ENCODE data around the gene DAD1.
"Not testable (repeated sequence)": the region's sequence is repeated elsewhere in the genome, so short reads cannot be mapped to it uniquely, and the experiment has no call there.

The DAD1 gene

DNA sequence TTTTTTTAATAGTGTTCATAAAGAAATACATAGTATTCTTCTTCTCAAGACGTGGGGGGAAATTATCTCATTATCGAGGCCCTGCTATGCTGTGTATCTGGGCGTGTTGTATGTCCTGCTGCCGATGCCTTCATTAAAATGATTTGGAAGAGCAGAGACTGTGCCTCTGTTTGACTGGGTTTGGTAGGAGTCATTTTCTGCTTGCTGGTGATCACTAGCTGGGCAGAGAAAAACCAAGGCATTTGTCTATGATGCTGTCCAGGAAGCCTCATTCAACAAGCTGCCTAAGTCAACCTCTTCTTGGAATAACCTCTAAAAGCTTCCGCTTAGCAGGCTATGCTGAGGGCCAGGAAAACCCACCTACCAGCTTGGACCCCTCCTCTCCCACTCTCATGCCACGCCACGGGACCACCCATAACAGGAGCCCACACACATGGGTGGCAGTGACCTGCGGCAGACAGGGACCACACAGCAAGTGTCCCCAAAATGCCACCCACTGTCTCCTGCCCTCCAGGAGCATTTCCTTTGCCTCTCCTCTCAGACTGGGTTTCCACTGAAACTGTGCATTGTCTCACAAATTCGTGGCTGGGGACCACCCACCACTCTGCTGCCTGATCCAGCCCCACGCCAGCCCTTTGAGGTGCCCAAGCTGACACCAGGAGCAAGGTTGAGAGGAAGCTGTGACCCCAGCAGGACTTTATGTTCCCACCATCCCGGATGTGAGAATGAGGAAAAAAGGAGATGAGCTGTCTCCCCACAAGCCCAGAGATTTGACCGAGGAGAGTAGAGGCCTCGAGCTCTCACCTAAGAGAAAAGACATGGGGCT lies 36.8 kb downstream of the DAD1 start:
- DNase-seq (ENCODE audit: low read depth in 2 of 2): no peak

DNA sequence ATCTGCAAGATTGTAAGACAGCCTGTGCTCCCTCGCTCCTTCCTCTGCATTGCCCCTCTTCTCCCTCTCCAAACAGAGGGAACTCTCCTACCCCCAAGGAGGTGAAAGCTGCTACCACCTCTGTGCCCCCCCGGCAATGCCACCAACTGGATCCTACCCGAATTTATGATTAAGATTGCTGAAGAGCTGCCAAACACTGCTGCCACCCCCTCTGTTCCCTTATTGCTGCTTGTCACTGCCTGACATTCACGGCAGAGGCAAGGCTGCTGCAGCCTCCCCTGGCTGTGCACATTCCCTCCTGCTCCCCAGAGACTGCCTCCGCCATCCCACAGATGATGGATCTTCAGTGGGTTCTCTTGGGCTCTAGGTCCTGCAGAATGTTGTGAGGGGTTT lies 37.4 kb downstream of the DAD1 start:
- DNase-seq (ENCODE audit: low read depth in 2 of 2): no peak

DNA sequence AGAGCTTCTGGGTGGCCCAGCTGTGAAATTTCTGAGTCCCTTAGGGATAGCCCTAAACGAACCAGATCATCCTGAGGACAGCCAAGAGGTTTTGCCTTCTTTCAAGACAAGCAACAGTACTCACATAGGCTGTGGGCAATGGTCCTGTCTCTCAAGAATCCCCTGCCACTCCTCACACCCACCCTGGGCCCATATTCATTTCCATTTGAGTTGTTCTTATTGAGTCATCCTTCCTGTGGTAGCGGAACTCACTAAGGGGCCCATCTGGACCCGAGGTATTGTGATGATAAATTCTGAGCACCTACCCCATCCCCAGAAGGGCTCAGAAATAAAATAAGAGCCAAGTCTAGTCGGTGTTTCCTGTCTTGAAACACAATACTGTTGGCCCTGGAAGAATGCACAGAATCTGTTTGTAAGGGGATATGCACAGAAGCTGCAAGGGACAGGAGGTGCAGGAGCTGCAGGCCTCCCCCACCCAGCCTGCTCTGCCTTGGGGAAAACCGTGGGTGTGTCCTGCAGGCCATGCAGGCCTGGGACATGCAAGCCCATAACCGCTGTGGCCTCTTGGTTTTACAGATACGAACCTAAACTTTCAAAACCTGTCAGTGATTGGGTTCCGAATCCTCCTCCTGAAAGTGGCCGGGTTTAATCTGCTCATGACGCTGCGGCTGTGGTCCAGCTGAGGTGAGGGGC lies 38.9 kb downstream of the DAD1 start:
- DNase-seq (ENCODE audit: low read depth in 2 of 2): no peak

DNA sequence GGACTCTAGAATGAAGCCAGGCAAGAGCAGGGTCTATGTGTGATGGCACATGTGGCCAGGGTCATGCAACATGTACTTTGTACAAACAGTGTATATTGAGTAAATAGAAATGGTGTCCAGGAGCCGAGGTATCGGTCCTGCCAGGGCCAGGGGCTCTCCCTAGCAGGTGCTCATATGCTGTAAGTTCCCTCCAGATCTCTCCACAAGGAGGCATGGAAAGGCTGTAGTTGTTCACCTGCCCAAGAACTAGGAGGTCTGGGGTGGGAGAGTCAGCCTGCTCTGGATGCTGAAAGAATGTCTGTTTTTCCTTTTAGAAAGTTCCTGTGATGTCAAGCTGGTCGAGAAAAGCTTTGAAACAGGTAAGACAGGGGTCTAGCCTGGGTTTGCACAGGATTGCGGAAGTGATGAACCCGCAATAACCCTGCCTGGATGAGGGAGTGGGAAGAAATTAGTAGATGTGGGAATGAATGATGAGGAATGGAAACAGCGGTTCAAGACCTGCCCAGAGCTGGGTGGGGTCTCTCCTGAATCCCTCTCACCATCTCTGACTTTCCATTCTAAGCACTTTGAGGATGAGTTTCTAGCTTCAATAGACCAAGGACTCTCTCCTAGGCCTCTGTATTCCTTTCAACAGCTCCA lies 39.6 kb downstream of the DAD1 start:
- no peak for DNase-seq (ENCODE audit: low read depth in 2 of 2)

DNA sequence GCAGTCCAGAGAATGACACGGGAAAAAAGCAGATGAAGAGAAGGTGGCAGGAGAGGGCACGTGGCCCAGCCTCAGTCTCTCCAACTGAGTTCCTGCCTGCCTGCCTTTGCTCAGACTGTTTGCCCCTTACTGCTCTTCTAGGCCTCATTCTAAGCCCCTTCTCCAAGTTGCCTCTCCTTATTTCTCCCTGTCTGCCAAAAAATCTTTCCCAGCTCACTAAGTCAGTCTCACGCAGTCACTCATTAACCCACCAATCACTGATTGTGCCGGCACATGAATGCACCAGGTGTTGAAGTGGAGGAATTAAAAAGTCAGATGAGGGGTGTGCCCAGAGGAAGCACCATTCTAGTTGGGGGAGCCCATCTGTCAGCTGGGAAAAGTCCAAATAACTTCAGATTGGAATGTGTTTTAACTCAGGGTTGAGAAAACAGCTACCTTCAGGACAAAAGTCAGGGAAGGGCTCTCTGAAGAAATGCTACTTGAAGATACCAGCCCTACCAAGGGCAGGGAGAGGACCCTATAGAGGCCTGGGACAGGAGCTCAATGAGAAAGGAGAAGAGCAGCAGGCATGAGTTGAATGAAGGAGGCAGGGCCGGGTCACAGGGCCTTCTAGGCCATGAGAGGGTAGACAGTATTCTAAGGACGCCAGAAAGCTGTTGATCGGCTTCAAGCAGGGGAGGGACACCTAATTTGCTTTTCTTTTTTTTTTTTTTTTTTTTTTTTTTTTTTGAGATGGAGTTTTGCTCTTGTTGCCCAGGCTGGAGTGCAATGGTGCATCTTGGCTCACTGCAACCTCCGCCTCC lies 40.9 kb downstream of the DAD1 start:
- DNase-seq (ENCODE audit: low read depth in 2 of 2): no peak

DNA sequence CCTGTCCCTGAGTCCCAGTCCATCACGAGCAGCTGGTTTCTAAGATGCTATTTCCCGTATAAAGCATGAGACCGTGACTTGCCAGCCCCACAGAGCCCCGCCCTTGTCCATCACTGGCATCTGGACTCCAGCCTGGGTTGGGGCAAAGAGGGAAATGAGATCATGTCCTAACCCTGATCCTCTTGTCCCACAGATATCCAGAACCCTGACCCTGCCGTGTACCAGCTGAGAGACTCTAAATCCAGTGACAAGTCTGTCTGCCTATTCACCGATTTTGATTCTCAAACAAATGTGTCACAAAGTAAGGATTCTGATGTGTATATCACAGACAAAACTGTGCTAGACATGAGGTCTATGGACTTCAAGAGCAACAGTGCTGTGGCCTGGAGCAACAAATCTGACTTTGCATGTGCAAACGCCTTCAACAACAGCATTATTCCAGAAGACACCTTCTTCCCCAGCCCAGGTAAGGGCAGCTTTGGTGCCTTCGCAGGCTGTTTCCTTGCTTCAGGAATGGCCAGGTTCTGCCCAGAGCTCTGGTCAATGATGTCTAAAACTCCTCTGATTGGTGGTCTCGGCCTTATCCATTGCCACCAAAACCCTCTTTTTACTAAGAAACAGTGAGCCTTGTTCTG lies 41.6 kb downstream of the DAD1 start:
- no peak for DNase-seq (ENCODE audit: low read depth in 2 of 2)

DNA sequence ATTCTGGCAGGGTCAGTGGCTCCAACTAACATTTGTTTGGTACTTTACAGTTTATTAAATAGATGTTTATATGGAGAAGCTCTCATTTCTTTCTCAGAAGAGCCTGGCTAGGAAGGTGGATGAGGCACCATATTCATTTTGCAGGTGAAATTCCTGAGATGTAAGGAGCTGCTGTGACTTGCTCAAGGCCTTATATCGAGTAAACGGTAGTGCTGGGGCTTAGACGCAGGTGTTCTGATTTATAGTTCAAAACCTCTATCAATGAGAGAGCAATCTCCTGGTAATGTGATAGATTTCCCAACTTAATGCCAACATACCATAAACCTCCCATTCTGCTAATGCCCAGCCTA lies 42.3 kb downstream of the DAD1 start:
- no peak for DNase-seq (ENCODE audit: low read depth in 2 of 2)

DNA sequence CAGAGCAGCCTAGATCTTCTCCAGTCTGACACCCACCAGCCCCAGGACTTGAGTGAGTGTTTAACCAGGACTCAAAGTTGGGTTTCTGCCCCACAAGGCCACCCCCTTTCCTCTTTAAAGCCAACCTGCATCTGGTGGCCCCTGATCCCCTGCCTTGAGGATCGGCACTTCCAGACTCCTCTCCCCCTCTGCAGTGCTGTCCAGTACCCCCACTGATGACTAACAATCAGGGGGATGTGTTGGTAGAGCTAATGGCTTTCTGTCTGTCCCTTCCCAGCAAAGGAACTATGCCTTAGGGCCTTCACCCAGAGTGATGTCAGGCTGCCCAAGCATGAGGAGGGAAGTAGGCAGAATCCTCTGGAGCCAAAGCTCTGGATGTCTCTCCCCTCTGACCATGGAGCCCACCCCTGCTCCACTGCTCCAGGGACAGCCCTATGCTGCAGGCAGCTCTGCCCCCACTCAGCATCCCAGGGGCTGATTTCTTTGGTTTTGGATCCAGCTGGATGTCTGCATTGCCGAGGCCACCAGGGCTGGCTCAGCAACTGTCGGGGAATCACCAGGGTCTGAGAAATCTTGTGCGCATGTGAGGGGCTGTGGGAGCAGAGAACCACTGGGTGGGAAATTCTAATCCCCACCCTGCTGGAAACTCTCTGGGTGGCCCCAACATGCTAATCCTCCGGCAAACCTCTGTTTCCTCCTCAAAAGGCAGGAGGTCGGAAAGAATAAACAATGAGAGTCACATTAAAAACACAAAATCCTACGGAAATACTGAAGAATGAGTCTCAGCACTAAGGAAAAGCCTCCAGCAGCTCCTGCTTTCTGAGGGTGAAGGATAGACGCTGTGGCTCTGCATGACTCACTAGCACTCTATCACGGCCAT lies 42.9 kb downstream of the DAD1 start:
- DNase-seq (ENCODE audit: low read depth in 2 of 2): no peak

DNA sequence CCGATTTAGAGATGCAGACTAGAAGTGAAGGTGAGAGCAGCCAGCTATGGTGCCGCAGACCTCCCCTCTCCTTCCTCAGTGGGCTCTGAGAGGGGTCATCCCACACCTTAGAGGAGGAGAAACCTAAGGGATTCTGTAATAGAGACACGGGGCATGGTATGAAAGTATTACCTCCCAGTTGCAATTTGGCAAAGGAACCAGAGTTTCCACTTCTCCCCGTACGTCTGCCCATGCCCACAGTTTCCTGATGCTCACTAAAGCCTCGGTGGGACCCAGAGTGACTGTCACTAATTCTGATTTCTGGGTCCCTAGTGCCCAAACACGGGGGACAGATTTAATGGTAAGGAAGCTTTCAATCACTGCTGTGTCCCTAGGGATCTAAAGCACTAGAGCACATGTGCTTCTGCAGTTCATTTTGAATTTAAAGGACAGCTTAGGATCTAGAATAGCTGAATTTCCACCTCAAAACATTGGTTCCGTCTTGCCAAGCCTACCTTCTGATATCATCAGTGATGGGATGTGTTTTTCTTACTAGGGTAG lies 44.1 kb downstream of the DAD1 start:
- no peak for DNase-seq (ENCODE audit: low read depth in 2 of 2)

DNA sequence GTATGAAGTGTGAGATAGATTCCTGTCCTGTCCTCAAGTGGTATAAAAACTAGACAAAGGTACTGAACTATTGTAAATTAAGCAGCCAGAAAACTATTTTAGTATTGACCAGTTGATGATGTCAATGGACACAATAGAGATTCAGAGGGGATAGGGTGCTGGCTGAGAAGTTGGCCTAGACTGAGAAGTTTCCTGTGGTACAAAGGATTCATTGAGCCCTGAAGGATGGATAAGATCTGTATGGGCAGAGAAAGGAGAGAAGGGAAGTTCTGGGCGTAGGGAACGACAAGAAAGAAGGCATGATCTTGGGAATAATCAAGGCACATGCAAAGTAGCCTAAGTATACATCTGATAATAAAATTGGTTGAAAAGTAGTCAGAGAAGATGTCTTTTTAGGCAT lies 44.6 kb downstream of the DAD1 start:
- DNase-seq (ENCODE audit: low read depth in 2 of 2): no peak

DNA sequence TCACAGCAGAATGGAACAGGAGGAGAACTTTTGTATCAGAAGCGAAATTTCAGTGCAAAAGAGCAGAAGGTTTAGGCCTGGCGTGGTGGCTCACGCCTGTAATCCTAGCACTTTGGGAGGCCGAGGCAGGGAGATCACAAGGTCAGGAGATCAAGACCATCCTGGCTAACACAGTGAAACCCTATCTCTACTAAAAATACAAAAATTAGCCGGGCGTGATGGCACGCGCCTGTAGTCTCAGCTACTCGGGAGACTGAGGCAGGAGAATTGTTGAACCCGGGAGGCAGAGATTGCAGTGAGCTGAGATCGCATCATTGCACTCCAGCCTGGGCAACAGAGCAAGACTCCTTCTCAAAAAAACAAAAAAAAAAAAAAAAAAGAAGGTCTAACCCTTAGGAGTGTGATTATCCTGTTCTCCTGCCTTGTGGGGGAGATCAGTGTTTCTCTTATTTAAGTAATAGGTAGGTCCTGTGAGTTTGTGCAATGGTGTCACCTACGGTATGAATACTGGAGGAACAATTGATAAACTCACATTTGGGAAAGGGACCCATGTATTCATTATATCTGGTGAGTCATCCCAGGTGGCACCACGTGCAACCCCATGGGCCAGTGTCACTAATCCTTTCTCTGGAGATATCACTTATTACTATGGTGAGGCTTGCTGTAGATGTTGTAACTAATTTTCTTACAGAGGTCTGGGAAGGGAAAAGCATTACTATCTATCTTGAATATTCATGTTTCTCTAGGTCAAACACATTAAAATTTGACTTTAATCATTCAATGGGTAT lies 45.3 kb downstream of the DAD1 start:
- DNase-seq (ENCODE audit: low read depth in 2 of 2): not testable (repeated sequence)

DNA sequence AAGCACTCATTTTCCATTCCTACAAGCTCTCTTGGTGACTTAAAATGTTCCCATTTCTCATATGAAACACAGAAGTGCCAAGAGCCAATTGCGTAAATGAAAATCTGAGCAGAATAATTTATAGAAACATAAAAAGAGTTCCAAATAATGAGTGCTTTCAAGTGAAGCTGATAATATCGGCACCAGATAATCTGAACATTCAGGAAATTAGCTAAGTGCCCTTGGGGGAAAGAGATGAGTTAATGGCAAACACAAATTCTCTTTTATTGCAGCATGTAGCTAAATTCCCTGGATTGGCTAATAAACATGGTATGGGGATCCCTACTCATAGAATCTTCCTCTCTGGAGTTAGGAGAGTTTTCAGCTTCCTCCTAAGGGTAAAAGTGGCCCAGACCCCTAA lies 46.7 kb downstream of the DAD1 start:
- DNase-seq (ENCODE audit: low read depth in 2 of 2): no peak

DNA sequence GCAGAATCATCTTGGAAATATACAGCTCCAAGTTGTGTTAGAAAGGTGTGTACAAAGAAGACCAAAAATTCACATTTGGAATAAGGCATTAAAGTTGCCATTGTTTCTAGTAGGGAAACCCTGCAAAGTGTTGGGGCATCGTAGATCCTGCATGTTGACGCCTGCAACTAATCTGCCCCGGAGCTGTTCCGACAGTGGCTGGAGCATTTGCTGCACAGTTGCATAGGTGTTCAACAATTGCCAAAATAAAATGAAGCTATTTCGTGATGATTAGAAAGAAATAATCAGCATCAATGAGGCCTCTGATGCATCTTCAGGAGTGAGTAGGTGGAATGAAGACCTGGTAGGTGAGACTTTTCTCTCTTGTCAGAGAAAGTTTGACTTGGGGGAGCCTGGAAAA lies 47.3 kb downstream of the DAD1 start:
- DNase-seq (ENCODE audit: low read depth in 2 of 2): no peak

DNA sequence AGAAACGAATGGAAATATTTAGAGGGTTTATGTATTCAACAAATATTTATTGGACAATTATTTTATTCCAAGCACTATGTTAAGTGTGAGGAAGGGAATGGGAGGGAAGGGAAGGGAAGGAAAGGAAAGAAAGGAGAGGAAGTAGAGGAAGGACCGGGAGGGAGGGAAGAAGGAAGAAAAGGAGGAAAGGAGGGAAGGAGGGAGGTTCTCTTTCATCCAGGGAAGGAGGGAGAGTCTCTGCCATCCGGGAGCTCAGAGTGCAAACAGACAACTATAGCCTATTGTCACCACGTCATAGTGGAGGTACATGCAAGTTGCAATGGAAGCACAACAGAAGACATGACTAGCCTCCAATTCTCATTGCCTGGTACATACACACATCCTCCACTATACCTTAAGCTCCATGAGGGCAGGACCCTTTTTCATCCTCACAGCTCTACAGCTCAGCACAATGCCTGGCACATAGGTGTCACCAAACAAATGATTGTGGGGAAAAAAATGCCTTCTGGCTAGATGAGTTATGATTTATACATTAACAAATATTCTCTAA lies 48.1 kb downstream of the DAD1 start:
- DNase-seq (ENCODE audit: low read depth in 2 of 2): no peak

DNA sequence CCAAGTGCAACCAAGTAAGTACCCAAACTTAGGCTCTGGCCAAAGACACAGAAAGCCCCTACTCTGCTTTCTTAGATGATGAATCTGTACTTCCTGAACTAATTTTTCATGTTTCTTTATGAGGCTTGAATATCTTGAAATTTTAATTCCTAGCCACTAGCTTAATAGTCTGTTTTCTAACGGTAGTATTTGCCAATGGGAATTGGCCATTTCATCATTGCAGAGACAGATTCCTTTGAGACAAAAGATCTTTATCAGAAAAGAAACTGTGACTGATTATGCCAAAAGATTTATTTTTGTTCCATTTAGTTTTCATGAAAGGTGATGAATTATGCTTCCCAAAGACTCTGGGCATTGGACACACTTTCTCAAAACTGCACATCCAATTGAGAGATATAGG lies 48.7 kb downstream of the DAD1 start:
- DNase-seq (ENCODE audit: low read depth in 2 of 2): no peak

DNA sequence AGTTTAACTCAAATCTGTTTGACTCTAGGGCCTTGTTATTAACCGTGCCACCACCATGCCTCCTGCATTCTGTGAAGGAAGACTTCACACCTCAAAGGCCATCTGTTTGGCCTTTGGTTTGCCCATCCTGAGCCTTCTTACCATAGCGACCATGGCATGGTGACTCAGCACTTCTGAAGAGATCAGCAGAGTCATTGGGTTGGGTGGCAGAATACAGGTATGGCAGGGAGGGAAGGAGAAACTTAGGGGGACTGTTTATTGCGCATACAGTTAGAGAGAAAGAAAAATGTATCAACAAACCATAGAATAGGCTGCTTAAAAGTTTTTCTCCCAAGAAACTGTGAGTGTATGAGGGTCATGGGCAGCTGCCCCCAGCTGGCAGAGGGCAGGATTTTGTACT lies 49.2 kb downstream of the DAD1 start:
- no peak for DNase-seq (ENCODE audit: low read depth in 2 of 2)

DNA sequence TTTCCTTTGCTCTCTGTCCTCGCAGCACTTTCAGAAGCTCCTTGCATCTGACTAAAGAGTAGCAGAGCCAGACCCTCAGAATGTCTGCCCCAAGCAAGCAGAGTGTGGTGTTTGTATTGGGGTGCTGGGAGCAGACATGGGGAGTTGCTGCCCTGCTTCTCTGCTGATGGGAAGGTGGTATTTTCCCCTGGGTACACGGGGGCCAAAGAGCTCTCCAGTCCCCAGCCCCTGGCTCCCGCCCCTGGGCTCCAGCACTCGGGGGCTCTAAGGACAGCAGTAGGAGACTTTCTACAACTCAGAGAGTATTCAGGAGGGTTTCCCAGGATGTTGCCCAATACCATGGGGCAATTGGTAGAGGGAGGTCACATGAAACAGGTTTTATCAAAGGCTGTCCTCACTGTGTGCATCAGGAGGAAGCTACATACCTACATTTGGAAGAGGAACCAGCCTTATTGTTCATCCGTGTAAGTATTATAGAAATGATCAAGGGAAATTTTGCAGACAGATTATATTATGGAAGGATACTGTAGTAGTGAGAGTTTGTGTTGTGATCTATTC lies 50.3 kb downstream of the DAD1 start:
- DNase-seq (ENCODE audit: low read depth in 2 of 2): no peak

DNA sequence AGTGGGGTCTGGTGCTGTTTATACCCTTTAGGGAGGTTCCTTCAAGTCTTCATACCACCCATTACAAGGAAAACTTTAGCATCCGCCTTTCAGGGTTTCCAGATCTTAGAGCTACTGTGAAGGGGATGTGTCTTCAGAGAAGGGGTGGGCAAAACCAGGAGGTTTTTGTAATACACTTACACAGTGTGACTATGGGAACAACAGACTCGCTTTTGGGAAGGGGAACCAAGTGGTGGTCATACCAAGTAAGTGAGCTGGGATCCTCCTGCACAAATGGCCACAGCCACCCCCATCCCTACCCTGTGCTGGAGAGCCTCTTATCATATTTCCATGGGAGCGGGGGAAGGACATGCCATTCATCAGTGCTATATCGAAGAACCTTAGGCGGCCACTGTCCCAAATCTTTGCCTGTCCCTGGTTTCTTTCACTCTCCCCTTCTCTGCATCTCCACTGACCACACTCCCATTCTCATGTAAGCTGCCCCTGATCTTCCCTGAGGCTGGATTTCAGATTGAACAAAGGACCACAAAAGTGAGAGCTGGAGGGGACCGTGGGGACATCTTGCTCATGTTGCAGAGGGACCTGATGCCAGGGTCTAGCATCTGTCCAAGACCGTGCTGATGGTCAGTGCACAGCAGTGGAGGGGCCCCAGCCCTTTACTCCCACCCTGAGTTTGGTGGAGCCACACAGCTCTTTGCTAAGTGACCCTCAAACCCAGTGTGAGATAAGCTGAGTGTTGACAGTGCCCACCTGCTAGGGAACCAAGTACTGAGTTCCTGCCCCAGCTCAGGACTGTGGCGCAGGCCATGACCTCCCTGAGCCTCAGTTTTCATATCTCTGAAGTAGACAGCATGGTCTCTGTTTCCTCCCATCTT lies 51.4 kb downstream of the DAD1 start:
- DNase-seq (ENCODE audit: low read depth in 2 of 2): no peak
